ENCODE results near the gene ZNF236. TPM values are rescaled to one million over a fixed set of nuclear protein-coding genes. Genes with fewer than 3 reads are reported as not detected.

Gene ZNF236
- total and polyA plus RNA-seq, 10 of the 15 experiments (the other 5 are each of a cell fraction or from before 2014, with no cell fraction given): 1.0 to 14.4 (median 5.9) TPM

GRCh38 chr18:76972241-76972640 is 149.9 kb downstream of the ZNF236 start:
- Histone ChIP-seq H4K20me1 (ENCODE audit: control insufficient read depth, insufficient read depth) (no peaks in the 10 kb centered on the region), H3K79me2 (ENCODE audit: control insufficient read depth, insufficient read depth, low read length) (peaks cover 2% of the 10 kb centered on the region), H3K4me1 (ENCODE audit: control insufficient read depth, insufficient read depth, low read length) (no peaks in the 10 kb centered on the region), H3K27me3 (replicated peaks in 1 of 2; ENCODE audit: control insufficient read depth in 2 of 2, insufficient read depth in 2 of 2, low read length in 1 of 2) (no peaks in the 10 kb centered on the region), H3K36me3 (ENCODE audit: control insufficient read depth in 2 of 2, insufficient read depth in 2 of 2, low read length in 1 of 2) (peaks cover 2 to 3% of the 10 kb centered on the region in 2 experiments; a peak in 3 of 4 replicates), H3K9me3 (replicated peaks; ENCODE audit: control insufficient read depth, insufficient read depth, low read length) (no peaks in the 10 kb centered on the region; the same call in 2 of the 3 replicates), H3K27ac (ENCODE audit: control insufficient read depth, insufficient read depth) (no peak overlapping the region), H2AFZ (ENCODE audit: control insufficient read depth, low read depth, low read length) (no peak overlapping the region), H3K9ac (ENCODE audit: control insufficient read depth, insufficient read depth, low read length) (no peak overlapping the region), H3K4me3 (no peak overlapping the region), H3K4me2 (ENCODE audit: control insufficient read depth, insufficient read depth) (no peak overlapping the region)
- ATAC-seq (no peak), FAIRE-seq (no peak), DNase-seq (ENCODE audit: low read depth, low spot score) (no peak)
- ChIA-PET RAD21 (ENCODE audit: unreplicated experiment) (no interaction called here), SMC1A (ENCODE audit: uncharacterized antibody, unreplicated experiment) (interaction anchor here (0.7 to 5.0 kb wide), 3 partner anchors 9 to 153 kb away, joined by 3 to 37 read pairs (median 3); no protein-coding TSS in a partner anchor), POLR2A (no interaction called here), CTCF (interaction anchor here (0.9 to 15.3 kb wide), 3 partner anchors 8 to 170 kb away, joined by 3 to 208 read pairs (median 4); no protein-coding TSS in a partner anchor)
- intact Hi-C loops (cut with micrococcal nuclease; ENCODE audit: unreplicated experiment) (no loop called here), in situ Hi-C loops (cut with MboI) (no loop called here)
- TF ChIP-seq, protein P1, sequence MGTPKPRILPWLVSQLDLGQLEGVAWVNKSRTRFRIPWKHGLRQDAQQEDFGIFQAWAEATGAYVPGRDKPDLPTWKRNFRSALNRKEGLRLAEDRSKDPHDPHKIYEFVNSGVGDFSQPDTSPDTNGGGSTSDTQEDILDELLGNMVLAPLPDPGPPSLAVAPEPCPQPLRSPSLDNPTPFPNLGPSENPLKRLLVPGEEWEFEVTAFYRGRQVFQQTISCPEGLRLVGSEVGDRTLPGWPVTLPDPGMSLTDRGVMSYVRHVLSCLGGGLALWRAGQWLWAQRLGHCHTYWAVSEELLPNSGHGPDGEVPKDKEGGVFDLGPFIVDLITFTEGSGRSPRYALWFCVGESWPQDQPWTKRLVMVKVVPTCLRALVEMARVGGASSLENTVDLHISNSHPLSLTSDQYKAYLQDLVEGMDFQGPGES (IDR thresholded peaks at IDR 0.05): no peak
- no peak for TF ChIP-seq CREB1 (IDR thresholded peaks at IDR 0.05; ENCODE audit: low read depth)
- TF ChIP-seq BMI1 (IDR thresholded peaks at IDR 0.05; ENCODE audit: borderline replicate concordance): no peak
- no peak for TF ChIP-seq ZNF622 (IDR thresholded peaks at IDR 0.05)
- no peak for TF ChIP-seq IKZF1 (conservative IDR thresholded peaks at IDR 0.05)
- TF ChIP-seq BCL11A (IDR thresholded peaks at IDR 0.05; ENCODE audit: low read depth, low read length): no peak
- TF ChIP-seq SP1 (IDR thresholded peaks at IDR 0.05; ENCODE audit: low read depth, low read length): no peak
- TF ChIP-seq NFXL1 (IDR thresholded peaks at IDR 0.05; ENCODE audit: borderline replicate concordance): no peak
- no peak for TF ChIP-seq STAT3 (IDR thresholded peaks at IDR 0.05; ENCODE audit: low read depth, low read length)
- no peak for TF ChIP-seq FOXM1 (IDR thresholded peaks at IDR 0.05; ENCODE audit: low read depth, low read length)
- BruUV-seq (replicated peaks): no TSS peak
- 78% methylated on average over 6 of the region's 6 CpGs for WGBS (ENCODE audit: insufficient coverage, insufficient replicate concordance, low lambda C conversion rate, missing lambda C conversion rate)
